GM18520 (cell line): Measurements from ENCODE around the gene LRRN2.
"Not testable (repeated sequence)": the region's sequence is repeated elsewhere in the genome, so short reads cannot be mapped to it uniquely, and the experiment has no call there.

Source experiments
- ATAC-seq: cut with Tn5 transposase; IDR thresholded peaks from one replicate; pipeline ENCODE4 v1.9.1; 2021; ENCODE audit not compliant: unreplicated experiment

LRRN2 gene

DNA sequence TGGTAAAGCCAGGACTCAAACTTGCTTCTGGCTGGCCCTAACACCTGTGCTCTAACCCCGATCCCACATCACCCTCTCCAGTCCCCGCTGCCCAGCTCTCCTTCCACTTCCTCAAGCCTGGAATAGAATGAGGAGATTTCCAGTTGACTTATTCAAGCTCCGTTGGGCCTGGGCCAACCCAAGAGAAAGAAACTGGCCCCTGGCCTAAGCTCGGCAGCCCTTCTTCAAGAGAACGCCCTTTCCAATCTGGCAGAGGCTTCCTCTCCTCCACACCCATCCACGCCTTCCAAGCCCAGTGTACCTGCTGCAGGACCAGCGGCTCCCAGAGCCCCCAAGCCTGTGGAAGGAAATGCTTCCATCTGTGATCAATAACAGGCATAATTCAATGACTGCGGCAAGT, 51.9 kb downstream of the LRRN2 start:
- no peak for ATAC-seq

GRCh38 chr1:204630132-204630905, 55.2 kb downstream of the LRRN2 start:
- no peak for ATAC-seq

DNA sequence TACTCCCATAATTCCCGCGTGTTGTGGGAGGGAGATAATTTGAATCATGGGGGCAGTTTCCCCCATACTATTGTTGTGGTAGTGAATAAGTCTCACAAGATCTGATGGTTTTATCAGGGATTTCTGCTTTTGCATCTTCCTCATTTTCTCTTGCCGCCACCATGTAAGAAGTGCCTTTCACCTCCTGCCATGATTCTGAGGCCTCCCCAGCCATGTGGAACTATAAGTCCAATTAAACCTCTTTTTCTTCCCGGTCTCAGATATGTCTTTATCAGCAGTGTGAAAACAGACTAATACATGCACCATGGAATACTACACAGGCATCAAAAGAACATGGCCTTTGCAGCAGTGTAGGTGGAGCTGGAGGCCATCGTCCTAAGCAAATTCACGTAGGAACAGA, 56.1 kb downstream of the LRRN2 start:
- ATAC-seq = not testable (repeated sequence)

GRCh38 chr1:204628868-204629267, 56.7 kb downstream of the LRRN2 start:
- ATAC-seq = no peak

- ATAC-seq = no peak
Measured at GRCh38 chr1:204627436-204627835, 58.1 kb downstream of the LRRN2 start.

DNA sequence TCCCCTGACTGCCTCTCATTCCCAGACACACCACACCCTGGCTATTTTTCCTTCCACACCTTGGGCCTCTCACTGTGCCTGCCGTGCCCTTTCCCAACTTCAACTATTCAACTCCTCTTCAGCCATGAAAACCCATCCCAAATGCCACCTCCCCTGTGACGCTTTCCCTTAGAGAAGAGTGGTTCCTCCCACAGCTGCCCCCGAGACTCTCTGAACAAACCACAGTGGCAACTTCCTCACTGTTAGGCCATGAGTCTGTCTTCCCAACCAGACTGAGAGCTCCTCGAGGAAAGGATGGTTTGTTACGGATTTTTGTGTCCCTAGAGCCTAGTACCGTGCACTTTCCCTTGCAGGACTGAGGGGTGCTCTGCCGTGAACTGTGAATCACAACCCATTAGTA, 59.2 kb downstream of the LRRN2 start:
- no peak for ATAC-seq

GRCh38 chr1:204624631-204625216, 60.8 kb downstream of the LRRN2 start:
- no peak for ATAC-seq

DNA sequence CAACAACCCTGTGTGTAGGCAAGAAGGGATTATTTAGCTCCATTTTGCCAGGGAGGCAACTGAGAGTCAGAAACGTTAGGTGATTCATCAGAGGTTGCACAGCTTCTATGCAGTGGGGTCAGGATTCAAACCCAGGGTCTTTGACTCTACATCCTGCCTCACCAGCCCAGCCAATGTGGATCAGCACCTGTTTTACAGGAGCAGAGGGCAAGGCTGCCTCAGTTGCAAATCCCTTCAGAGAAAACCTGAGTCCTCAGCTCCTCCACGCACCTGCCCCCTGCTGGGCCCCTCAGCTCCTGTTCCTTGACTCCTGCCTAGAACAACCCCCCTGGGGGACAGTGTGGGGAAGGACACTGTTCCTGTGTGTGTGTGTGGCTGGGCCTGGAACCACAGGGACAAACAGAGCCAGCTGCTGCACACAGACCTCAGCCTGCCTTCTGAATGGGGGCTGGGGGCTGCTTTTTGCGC, 61.6 kb downstream of the LRRN2 start:
- ATAC-seq = no peak

- no peak for ATAC-seq
Measured at GRCh38 chr1:204623365-204623893, 62.1 kb downstream of the LRRN2 start.

DNA sequence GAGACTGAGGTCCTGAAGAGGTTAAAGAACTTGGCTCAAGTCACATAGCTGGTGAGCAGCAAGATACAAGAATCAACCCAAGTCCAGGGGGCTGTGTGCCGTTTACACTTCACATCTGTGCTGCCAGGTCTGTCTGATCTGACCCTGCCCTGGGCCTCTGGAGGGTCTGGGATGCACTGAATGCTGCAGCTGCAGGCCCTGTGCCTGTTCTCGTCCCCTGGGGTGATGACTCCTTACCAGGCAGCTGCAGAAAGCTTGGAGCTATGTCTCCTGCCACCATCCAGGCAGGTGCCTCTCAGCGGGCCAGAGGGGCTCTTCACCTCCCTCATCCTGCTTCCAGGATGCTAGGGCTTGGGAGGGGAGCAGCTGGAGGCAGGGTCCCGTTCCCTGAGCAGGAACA, 63.5 kb downstream of the LRRN2 start:
- no peak for ATAC-seq

- no peak for ATAC-seq
Measured at GRCh38 chr1:204621396-204621795, 64.1 kb downstream of the LRRN2 start.

DNA sequence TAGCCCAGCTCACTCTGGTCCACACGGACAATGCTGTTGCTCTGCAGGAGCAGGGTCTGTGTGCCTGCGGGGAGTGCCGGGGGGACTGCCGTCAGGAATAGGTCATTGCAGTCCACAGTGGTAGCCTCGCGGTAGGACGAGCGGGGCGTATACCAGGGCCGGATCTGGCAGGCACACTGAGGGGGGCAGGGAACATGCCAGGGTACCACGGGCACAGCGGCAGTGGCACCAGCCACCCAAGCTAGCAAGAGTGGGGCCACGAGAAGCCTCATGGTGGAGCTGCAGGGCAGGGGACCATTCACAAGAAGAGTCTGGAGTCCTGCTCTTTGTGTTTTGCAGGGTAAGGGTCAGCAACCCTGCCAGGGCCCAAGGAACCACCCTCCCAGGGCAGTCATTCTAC, 65.8 kb downstream of the LRRN2 start:
- no peak for ATAC-seq

DNA sequence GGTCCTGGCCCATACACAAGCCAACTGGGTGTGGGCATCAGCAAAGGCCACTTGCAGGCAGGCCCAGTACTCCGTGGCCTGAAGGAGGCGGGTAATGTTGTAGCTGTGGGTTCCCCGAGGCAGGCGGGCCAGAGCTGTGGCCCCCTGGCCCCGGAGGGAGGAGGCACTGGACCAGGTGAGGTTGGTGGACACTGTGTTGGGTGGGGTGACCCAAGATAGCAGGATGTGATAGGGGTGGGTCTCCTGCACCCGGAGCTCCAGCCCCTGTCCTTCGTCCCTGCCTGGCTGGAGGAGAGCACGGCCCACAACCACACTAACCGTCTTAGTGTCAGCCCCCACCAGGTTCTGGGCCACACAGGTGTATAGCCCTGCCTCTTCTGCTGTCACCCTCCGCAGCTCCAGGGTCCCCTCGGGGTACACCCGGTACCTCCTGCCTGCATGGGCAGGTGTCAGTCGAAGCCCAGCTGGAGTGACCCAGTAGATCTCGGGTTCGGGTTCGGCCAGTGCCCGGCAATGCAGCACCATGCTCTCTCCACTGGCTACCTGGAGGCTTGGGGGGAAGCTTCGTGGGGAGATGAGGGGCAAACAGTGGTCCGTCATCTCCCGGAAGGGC, 67.3 kb downstream of the LRRN2 start:
- ATAC-seq = no peak

DNA sequence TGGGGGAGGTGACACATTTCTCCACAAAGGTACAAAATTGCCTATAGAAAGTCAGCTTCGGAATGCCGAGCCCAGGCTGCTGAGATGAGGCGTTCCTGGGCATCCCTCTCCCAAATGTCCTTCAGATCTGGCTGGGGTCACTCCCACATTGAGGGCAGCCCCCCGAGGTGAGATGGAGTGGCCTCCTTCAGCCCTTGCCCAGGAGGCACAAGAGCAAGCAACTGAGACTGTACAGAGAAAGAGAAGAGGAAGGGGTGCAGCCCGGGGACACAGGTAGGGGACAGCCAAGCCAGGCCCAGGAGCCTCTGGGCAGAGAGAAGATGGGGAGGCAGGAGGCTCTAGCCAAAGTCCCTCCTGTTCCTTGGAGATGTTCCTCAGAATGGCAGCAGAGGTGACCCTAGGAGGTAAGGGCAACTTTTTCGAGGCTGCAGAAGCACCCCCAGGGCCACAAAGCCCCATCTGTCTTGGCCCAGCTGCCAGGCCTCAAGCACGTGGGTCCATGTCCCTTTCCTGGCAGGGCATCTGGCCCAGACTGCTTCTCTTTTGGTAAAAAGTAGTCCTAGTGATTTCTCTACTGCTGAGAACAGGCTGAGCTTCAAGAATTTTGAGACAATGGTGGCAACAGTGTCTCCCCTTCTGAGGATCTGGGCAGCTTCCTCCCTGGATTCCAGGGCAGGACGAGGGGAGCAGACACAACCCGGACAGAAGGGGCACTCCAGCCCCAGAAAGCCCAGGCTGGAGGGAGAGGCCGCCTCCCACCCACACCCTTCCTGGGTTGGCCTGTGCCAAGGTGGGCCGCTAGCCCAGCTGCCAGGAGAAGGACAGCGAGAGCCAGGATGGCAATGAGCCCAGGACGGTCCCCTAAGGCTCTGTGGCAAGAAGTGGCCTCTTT, 68.0 kb downstream of the LRRN2 start:
- ATAC-seq = no peak

DNA sequence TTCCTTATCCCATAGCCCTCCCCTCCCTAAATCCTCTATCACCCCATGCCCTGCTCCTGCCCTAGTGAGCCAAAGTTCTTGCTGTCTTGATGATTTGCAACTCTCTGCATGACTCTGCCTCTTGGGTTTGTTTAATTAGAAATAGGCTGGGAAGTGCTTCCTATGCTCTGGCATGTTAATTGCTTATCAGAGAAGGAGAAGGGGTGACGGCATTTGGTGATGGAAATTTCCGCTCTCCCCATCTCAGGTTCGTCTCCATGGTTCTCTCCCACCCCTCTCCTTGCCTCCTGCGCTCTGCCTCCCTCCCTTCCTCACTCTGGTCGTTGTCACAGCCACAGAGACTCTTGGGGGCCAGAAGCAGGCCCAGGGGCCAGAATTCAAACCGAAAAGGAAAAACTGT, 68.9 kb downstream of the LRRN2 start:
- ATAC-seq = no peak

DNA sequence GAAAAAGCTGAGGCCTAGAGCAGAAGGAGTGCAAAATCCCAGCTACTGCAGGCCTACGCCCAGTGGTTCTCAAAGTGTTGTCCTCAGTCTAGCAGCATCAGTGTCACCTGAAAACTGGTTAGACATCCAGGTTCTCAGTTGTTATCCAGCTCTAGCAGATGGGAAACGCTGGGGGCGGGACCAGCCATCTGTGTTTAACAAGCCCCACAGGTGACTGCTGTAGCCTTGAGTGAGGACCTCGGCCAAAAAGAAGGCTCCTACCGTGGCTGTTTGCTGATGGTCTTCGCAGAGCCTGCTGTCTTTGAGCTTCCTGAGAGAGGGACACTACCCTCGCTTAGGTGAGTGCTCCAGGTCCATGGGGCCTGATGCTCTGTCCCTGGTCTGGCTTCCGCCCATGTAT, 69.7 kb downstream of the LRRN2 start:
- ATAC-seq = no peak

DNA sequence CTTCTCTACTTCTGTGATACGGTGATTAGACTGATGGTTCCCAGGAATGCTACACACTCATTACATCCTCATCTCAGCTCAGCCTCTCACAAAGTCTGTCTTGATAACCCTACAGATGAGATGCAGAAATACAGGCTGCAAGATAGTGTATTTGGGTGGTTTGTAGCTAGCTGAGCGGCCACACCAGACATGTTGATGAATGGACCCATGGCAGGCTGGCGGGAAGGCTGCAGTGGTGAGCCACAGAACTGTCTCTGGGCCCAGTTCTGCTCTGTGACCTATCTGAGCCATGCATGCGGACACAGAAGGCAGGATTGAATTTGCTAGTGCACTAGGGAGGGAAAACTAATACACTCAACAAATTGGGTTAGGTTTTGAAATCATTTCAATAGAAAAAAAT, 71.9 kb downstream of the LRRN2 start:
- no peak for ATAC-seq

DNA sequence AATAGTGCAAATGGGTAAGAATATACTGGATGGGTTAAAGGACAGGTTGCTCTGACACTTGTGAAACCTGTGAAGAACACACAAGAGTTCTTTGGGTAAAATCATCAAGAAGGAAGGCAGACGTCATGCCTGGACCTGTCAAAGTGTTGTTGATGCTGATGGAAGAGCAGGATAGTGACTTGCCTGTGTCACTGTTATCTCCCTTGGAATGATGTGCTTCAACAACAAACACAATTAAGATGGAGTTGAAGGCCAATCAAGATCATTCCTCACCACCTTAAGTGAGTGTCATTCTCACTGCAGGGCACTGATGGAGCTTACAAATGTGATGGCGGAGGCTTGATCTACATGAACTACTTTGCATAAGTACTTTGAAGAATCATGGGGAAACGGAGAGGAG, 73.2 kb downstream of the LRRN2 start:
- no peak for ATAC-seq

GRCh38 chr1:204611036-204611435, 74.5 kb downstream of the LRRN2 start:
- no peak for ATAC-seq

GRCh38 chr1:204607910-204608309, 77.6 kb downstream of the LRRN2 start:
- no peak for ATAC-seq

DNA sequence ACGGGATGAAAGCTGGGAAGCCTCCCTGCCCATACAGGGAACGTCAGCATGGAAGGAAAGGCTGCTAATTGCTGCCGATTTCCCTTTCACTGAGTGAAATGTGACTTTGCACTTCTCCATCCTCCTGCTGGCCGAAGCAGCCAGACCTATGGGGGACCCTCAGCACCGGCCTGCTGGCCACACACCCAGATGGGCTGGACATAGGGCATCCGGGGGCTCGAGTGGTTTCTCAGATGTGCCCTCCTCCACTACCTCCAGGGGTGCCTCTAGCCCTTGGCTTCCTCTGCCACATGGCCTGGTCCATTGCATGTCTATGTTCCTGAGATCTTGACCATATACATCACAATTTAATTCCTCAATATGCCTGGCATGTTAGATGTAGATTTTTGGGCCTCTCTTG, 79.7 kb downstream of the LRRN2 start:
- ATAC-seq = no peak
